Coronary artery (tissue), 2 donors: Measurements from ENCODE around the gene TINAGL1.

Source experiments
- DNase-seq: peaks from one replicate; pipeline ENCODE4 v3.0.0-alpha.2; 2017; ENCODE audit warnings: low spot score
- H3K27ac ChIP-seq, 2 donors: fragments of 200-600 bp; sonication (generic); one replicate each; pipeline ENCODE4 v1.5.1; 2016 to 2019
- H3K4me3 ChIP-seq: fragments of 200-600 bp; sonication (generic); 2 replicates; pipeline ENCODE4 v1.5.1; 2016; ENCODE audit warnings: mild to moderate bottlenecking, moderate library complexity
- TF ChIP-seq, protein P1 (sequence below): fragments of 200-600 bp; sonication (generic); IDR thresholded peaks from one replicate; pipeline ENCODE4 v1.5.1; 2019; ENCODE audit warnings: antibody characterized with exemption

TINAGL1 gene

DNA sequence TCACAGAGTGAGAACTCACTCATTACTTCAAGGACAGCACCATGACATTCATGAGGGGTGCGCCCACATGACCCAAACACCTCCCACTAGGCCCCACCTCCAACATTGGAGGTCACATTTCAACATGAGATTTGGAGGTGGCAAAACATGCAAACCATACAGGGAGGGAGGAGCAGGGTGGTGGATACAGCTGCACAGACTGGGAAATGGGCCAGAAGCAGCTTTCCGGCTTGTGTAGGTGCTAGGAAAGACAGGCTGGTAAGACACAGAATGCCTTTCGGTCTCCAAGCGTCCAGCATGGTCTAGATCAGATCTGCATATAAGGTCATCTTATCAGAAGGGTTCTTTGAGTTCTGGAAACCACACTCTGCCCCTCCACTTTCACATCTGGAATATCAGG lies 35.1 kb upstream of the TINAGL1 start:
- Histone ChIP-seq H3K4me3 (no peak overlapping the region), H3K27ac (no peak overlapping the region)
- DNase-seq: no peak
- TF ChIP-seq, protein P1, sequence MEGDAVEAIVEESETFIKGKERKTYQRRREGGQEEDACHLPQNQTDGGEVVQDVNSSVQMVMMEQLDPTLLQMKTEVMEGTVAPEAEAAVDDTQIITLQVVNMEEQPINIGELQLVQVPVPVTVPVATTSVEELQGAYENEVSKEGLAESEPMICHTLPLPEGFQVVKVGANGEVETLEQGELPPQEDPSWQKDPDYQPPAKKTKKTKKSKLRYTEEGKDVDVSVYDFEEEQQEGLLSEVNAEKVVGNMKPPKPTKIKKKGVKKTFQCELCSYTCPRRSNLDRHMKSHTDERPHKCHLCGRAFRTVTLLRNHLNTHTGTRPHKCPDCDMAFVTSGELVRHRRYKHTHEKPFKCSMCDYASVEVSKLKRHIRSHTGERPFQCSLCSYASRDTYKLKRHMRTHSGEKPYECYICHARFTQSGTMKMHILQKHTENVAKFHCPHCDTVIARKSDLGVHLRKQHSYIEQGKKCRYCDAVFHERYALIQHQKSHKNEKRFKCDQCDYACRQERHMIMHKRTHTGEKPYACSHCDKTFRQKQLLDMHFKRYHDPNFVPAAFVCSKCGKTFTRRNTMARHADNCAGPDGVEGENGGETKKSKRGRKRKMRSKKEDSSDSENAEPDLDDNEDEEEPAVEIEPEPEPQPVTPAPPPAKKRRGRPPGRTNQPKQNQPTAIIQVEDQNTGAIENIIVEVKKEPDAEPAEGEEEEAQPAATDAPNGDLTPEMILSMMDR: no peak

DNA sequence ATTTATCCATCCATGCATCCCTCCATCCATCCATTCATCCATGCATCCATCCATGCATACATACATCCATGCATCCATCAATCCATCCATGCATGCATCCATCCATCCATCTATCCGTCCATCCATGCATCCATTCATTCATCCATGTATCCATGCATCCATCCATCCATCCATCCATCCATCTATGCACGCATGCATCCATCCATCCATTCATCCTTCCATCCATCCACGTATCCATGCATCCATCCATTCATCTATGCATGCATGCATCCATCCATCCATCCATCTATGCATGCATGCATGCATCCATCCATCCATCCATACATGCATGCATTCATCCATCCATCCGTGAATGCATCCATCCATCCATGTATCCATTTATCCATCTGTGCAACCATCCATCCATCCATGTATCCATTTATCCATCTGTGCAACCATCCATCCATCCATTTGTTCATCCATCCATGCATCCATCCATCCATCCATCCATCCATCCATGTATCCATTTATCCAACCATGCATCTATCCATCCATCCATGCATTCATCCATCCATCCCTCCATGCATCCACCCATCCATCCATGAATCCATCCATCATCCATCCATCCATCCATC lies 30.3 kb upstream of the TINAGL1 start:
- TF ChIP-seq, protein P1: no peak

DNA sequence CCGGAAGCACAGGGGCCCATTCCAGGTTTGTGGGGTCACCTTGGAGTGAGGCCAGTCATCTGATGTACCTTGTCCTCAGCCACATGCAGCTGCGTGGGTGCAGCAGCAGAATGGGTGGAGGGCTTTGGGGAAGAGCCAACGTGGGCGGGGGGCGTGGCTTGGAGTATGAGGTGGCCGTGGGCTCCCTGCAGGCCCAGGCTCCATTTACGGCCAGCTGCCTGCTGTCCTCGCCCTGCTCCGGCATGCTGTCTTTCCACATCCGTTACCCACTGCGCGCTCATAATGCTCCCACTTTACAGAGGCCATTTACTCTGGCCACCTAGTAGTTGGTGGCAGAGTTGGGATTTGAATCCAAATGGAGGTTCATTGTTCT lies 27.8 kb upstream of the TINAGL1 start:
- TF ChIP-seq, protein P1: no peak
- DNase-seq: no peak
- Histone ChIP-seq H3K27ac (no peak overlapping the region), H3K4me3 (peak overlapping the region; percentile 36)

More for the DNA sequence above, 30.3 kb upstream of the TINAGL1 start:
- no peak overlapping the region for H3K27ac ChIP-seq
- H3K4me3 ChIP-seq: no peak overlapping the region
- no peak for DNase-seq

DNA sequence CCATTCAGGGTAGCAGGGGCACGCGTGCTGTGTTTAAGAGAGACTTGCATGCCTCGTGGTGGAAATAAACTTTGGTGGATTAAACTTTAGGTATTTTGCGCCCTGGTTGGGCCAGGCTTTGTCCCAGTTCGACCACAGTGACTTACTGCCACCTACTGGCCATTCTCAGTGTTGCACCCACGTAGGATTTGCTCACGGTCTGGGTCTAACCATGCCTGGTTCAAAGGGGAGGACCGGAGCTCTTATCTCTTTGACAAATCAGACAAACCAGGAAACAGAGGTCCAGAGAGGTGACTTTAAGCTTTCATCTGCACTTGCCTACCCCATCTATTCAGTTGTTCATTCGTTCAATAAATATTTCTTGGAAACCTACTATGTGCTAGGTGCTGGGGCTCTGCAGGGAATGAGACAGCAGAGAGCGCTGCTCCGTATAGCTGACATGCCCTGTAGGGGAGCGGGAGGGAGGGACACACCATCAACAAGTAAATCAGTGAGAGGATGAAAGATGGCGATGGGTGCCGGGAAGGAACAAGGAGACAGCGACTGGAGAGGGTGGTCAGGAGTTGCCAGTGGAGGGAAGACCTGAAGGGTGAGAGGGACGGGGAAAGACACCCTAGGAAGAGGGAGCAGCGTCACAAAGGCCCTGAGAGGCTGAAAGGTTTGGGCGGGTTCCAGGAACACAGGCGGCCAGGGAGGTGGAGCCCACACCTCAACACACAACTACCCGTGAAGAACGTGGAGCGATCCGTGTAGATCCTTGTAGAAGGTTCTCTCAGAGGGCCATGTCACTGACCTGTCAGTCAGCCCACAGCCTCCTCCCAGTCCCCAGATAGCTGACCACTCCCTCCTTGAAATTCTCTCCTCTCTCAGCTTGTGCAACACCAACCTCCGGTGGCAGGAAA lies 27.2 kb upstream of the TINAGL1 start:
- TF ChIP-seq, protein P1: peak; percentile 95
- no peak for DNase-seq
- peak overlapping the region; percentile 36 for H3K4me3 ChIP-seq
- no peak overlapping the region for H3K27ac ChIP-seq

DNA sequence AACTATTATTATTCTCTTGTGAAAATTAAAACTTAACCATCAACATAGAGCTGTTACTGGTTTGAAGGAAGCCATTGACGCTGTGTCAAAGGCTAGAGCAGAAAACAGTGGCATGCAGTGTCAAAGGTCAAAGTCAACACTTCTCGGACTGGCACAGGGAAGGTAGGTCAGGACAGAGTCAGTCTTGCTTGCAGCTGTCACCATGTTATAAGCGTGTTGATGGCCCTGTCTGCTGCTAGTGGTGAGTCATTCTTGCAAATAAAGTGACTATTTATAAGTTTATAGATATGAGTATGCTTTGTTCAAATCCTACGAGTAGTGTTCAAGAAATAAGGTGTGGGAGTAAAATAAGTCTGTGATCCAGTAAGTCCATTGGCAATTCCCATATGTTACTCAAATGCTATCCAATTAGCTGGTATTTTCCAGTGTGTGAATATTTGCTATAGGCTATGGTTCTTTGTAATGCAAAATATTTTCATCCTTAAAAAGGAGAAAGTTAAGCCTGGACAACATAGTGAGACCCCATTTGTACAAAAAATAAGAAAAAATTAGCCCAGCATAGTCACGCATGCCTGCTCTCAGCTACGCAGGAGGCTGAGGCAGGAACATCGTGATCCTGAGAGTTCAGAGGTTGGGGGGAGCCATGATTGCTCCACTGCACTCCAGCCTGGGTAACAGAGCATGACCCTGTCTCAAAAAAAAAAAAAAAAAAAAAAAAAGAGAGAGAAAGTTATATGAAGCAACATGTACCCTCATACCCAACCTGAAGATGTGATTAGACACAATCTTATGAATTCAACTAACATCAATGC lies 26.3 kb upstream of the TINAGL1 start:
- TF ChIP-seq, protein P1: no peak
- no peak overlapping the region for H3K27ac ChIP-seq
- no peak overlapping the region for H3K4me3 ChIP-seq

DNA sequence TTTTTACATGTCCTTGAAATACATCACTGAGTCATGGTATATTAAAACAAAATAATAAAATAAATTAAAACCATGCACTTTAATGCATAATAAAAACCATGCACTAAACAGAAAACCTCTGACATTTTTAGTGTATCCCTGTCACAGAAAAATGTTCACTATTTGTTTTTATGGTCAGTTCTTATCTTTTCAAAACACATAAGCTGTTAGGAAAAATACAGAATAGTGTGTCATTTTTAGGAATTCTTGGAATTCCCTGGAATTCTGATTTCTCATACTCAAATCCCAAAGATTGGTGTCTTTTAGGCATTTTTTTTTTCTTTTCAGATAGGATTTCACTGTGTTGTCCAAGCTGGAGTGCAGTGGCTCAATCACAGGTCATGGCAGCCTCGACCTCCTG lies 25.1 kb upstream of the TINAGL1 start:
- Histone ChIP-seq H3K4me3 (no peak overlapping the region), H3K27ac (no peak overlapping the region)
- no peak for DNase-seq
- TF ChIP-seq, protein P1: no peak

More for the DNA sequence above, 26.3 kb upstream of the TINAGL1 start:
- DNase-seq: no peak
